H1 (cell line): ENCODE results near the gene PI4KA. TPM values are rescaled to one million over a fixed set of nuclear protein-coding genes. Genes with fewer than 3 reads are reported as not detected.

Experiments
- CTCF ChIA-PET: fragments of 300-600 bp; sonication (Branson Sonifier 250); formaldehyde crosslinking; loops from one replicate; lab custom pipeline; 2021; ENCODE audit not compliant: partially characterized antibody; lab: Charles Lee
- POLR2A ChIA-PET: fragments of 300-600 bp; sonication (Branson Sonifier 250); formaldehyde crosslinking; loops from one replicate; lab custom pipeline; 2021; ENCODE audit warnings: inconsistent platforms; ENCODE audit not compliant: partially characterized antibody; lab: Charles Lee
- DNase-seq, 2 experiments: peaks; one replicate each; pipeline versions ENCODE4 v3.0.0 to v3.0.0-alpha.2; 2010 to 2022; ENCODE audit warnings: low spot score in 2 of 2, low read depth in 1 of 2, mixed read lengths in 1 of 2
- FAIRE-seq: peaks from 2 replicates; lab custom pipeline; 2011; peaks lifted over from hg19 to GRCh38; lab: Jason Lieb, UNC
- H2AFZ ChIP-seq: 2 replicates; pipeline ENCODE4 v1.8.1; 2012; ENCODE audit warnings: low read length, inconsistent platforms
- H2AK5ac ChIP-seq: 2 replicates; pipeline ENCODE4 v1.6.1; 2013; ENCODE audit warnings: low read depth, low read length
- H2BK120ac ChIP-seq: replicated peaks from 2 replicates; pipeline ENCODE3; 2013; ENCODE audit warnings: low read depth, low read length, inconsistent platforms
- H2BK12ac ChIP-seq: 2 replicates; pipeline ENCODE4 v1.6.1; 2013; ENCODE audit warnings: low read depth, low read length
- H2BK15ac ChIP-seq: 2 replicates; pipeline ENCODE4 v1.6.1; 2013; ENCODE audit warnings: low read length
- H2BK20ac ChIP-seq: 2 replicates; pipeline ENCODE4 v1.6.1; 2013; ENCODE audit warnings: low read length
- H2BK5ac ChIP-seq: 2 replicates; pipeline ENCODE4 v1.6.1; 2013; ENCODE audit warnings: low read depth, low read length
- H3K14ac ChIP-seq: 2 replicates; pipeline ENCODE4 v1.6.1; 2013; ENCODE audit warnings: inconsistent platforms; ENCODE audit not compliant: insufficient read length
- H3K18ac ChIP-seq: 2 replicates; pipeline ENCODE4 v1.6.1; 2013; ENCODE audit warnings: low read length; ENCODE audit errors: extremely low read depth
- H3K23ac ChIP-seq: 2 replicates; pipeline ENCODE4 v1.6.1; 2013; ENCODE audit warnings: inconsistent platforms; ENCODE audit not compliant: insufficient read length
- H3K23me2 ChIP-seq: 2 replicates; pipeline ENCODE4 v1.6.1; 2013; ENCODE audit warnings: low read depth, low read length
- H3K27ac ChIP-seq: 2 replicates; pipeline ENCODE4 v1.6.1; 2011; ENCODE audit warnings: low read depth, low read length, inconsistent platforms
- H3K27me3 ChIP-seq, 4 experiments: replicated peaks in 1 of 4; 1 replicate in 1 of 4; 2 replicates in 3 of 4; pipeline versions ENCODE4 v1.6.1 to v1.8.1; 2011 to 2013; ENCODE audit warnings: low read length in 3 of 4, mild to moderate bottlenecking in 3 of 4, inconsistent platforms in 2 of 4, mixed read lengths in 2 of 4, moderate library complexity in 1 of 4; ENCODE audit not compliant: control insufficient read depth in 3 of 4, insufficient read depth in 3 of 4; ENCODE audit errors: extremely low read depth in 1 of 4
- H3K36me3 ChIP-seq, 4 experiments: 2 replicates each; pipeline versions ENCODE4 v1.6.1 to v1.8.1; 2011 to 2013; ENCODE audit warnings: mild to moderate bottlenecking in 4 of 4, low read length in 3 of 4, moderate library complexity in 2 of 4, control low read depth in 1 of 4, inconsistent platforms in 1 of 4; ENCODE audit not compliant: insufficient read depth in 4 of 4, control insufficient read depth in 2 of 4
- H3K4ac ChIP-seq: replicated peaks from 2 replicates; pipeline ENCODE3; 2013; ENCODE audit warnings: low read length, low read depth, mixed read lengths, inconsistent platforms; ENCODE audit not compliant: insufficient read length
- H3K4me1 ChIP-seq, 4 experiments: replicated peaks in 1 of 4; 1 replicate in 1 of 4; 2 replicates in 3 of 4; pipeline versions ENCODE4 v1.6.1 to v1.8.1; 2011 to 2013; ENCODE audit warnings: low read length in 3 of 4, inconsistent platforms in 2 of 4, mixed read lengths in 1 of 4; ENCODE audit not compliant: insufficient read depth in 4 of 4, control insufficient read depth in 3 of 4
- H3K4me2 ChIP-seq, 2 experiments: 2 replicates each; pipeline versions ENCODE4 v1.6.1 to v1.8.1; 2011 to 2013; ENCODE audit warnings: low read depth in 2 of 2, low read length in 2 of 2, control low read depth in 1 of 2, inconsistent platforms in 1 of 2, mild to moderate bottlenecking in 1 of 2; ENCODE audit not compliant: insufficient read depth in 1 of 2
- H3K4me3 ChIP-seq, 4 experiments: fragments of 200-600, 300-600 bp in 1 of 4; sonication (generic), shearing (Covaris generic), sonication (Bioruptor Twin) in 1 of 4; 2 replicates each; pipeline versions ENCODE4 v1.5.1 to v1.8.1; 2011 to 2016; ENCODE audit warnings: low read length in 4 of 4, low read depth in 3 of 4, control low read depth in 2 of 4, inconsistent platforms in 2 of 4, mild to moderate bottlenecking in 2 of 4, mixed read lengths in 1 of 4, moderate library complexity in 1 of 4; ENCODE audit not compliant: insufficient read depth in 2 of 4; ENCODE audit errors: extremely low read depth in 1 of 4
- H3K56ac ChIP-seq: replicated peaks from 2 replicates; pipeline ENCODE3; 2013; ENCODE audit warnings: low read depth, mild to moderate bottlenecking, mixed read lengths, low read length, inconsistent platforms; ENCODE audit not compliant: insufficient read length
- H3K79me1 ChIP-seq: 2 replicates; pipeline ENCODE4 v1.6.1; 2013; ENCODE audit warnings: low read depth, low read length, control low read depth
- H3K79me2 ChIP-seq, 2 experiments: 2 replicates each; pipeline versions ENCODE4 v1.6.1 to v1.8.1; 2012 to 2013; ENCODE audit warnings: low read length in 2 of 2, mild to moderate bottlenecking in 2 of 2, inconsistent platforms in 1 of 2; ENCODE audit not compliant: insufficient read depth in 2 of 2, control insufficient read depth in 1 of 2
- H3K9ac ChIP-seq, 4 experiments: replicated peaks in 1 of 4; 1 replicate in 1 of 4; 2 replicates in 3 of 4; pipeline versions ENCODE4 v1.6.1 to v1.8.1; 2011 to 2013; ENCODE audit warnings: low read depth in 3 of 4, low read length in 3 of 4, control low read depth in 2 of 4, mild to moderate bottlenecking in 2 of 4, moderate library complexity in 2 of 4, inconsistent platforms in 1 of 4; ENCODE audit errors: extremely low read depth in 1 of 4
- H3K9me3 ChIP-seq, 2 experiments: 2 replicates each; pipeline versions ENCODE4 v1.6.1 to v1.8.1; 2012 to 2013; ENCODE audit warnings: mild to moderate bottlenecking in 2 of 2, moderate library complexity in 2 of 2, control low read depth in 1 of 2, inconsistent platforms in 1 of 2, low read depth in 1 of 2, low read length in 1 of 2, mixed read lengths in 1 of 2; ENCODE audit not compliant: insufficient read depth in 2 of 2
- H4K20me1 ChIP-seq, 2 experiments: replicated peaks in 1 of 2; 2 replicates each; pipeline versions ENCODE3 to v1.8.1; 2011 to 2013; ENCODE audit warnings: inconsistent platforms in 2 of 2, low read length in 2 of 2, mild to moderate bottlenecking in 1 of 2; ENCODE audit not compliant: insufficient read depth in 2 of 2, control insufficient read depth in 1 of 2
- H4K5ac ChIP-seq: 2 replicates; pipeline ENCODE4 v1.6.1; 2013; ENCODE audit warnings: low read length, low read depth, mixed read lengths, inconsistent platforms; ENCODE audit not compliant: insufficient read length
- H4K8ac ChIP-seq: 2 replicates; pipeline ENCODE4 v1.8.0; 2013; ENCODE audit warnings: mild to moderate bottlenecking, moderate library complexity, low read length, inconsistent platforms; ENCODE audit not compliant: insufficient read depth; ENCODE audit errors: extremely low read depth
- H4K91ac ChIP-seq: replicated peaks from 2 replicates; pipeline ENCODE3; 2013; ENCODE audit warnings: low read length, mixed read lengths, inconsistent platforms; ENCODE audit not compliant: insufficient read length
- CHD1 ChIP-seq: IDR thresholded peaks from 2 replicates; pipeline ENCODE4 v1.6.1; 2012; ENCODE audit warnings: low read depth, low read length, improper control_type of control experiment
- CREB1 ChIP-seq: IDR thresholded peaks from 2 replicates; pipeline ENCODE4 v1.6.1; 2012; ENCODE audit warnings: inconsistent platforms
- NANOG ChIP-seq: IDR thresholded peaks from 2 replicates; pipeline ENCODE4 v1.6.1; 2011; ENCODE audit warnings: low read length, low read depth, mild to moderate bottlenecking, inconsistent platforms; ENCODE audit not compliant: insufficient read depth, poor library complexity, severe bottlenecking
- RBBP5 ChIP-seq: IDR thresholded peaks from 2 replicates; pipeline ENCODE4 v1.7.1; 2012; ENCODE audit warnings: low read depth, mild to moderate bottlenecking, inconsistent platforms, low read length, moderate library complexity, borderline replicate concordance
- SIX5 ChIP-seq: IDR thresholded peaks from 2 replicates; pipeline ENCODE4 v1.6.1; 2011; ENCODE audit warnings: mild to moderate bottlenecking, low read depth, low read length
- TAF7 ChIP-seq: optimal IDR thresholded peaks from 2 replicates; pipeline ENCODE3; 2011; ENCODE audit warnings: low read depth, mild to moderate bottlenecking, inconsistent platforms, low read length, moderate library complexity, borderline replicate concordance
- TCF12 ChIP-seq: IDR thresholded peaks from 2 replicates; pipeline ENCODE4 v1.6.1; 2011; ENCODE audit warnings: low read depth, mild to moderate bottlenecking, low read length
- TEAD4 ChIP-seq: IDR thresholded peaks from 2 replicates; pipeline ENCODE4 v1.6.1; 2012; ENCODE audit warnings: low read depth, low read length, inconsistent platforms, mixed read lengths
- WGBS, 2 experiments: shearing (Covaris generic) in 1 of 2; methylation state at CpG; one replicate each; pipeline versions ENCODE4 v1.1.6 to v1.1.7; 2013 to 2015; ENCODE audit warnings: low lambda C conversion rate in 2 of 2, mixed read lengths in 2 of 2, inconsistent platforms in 1 of 2, low coverage in 1 of 2, missing lambda C conversion rate in 1 of 2; ENCODE audit not compliant: insufficient replicate concordance in 2 of 2, insufficient coverage in 1 of 2, insufficient read length in 1 of 2; ENCODE audit errors: extremely low coverage in 1 of 2, missing lambda C conversion rate in 1 of 2; 5-methylcytosine and 5-hydroxymethylcytosine counted together
- polyA plus RNA-seq, 7 experiments: library from polyadenylated mRNA; depleted of rRNA in 3 of 7; stranded (reverse) in 5 of 7; unstranded in 2 of 7; fragments of >200 nt in 5 of 7; fragments of 200-250 nt in 2 of 7; gene quantifications; 1 replicate in 5 of 7; 2 replicates in 1 of 7; 4 replicates in 1 of 7; pipeline versions ENCODE4 v1.2.1 to v1.2.3, GENCODE V29; 2011 to 2013; ENCODE audit warnings: missing spikeins in 2 of 7, mixed read lengths in 2 of 7
- total RNA-seq: library from RNA; stranded (reverse); fragmentation: NEBNext Ultra II Directional; extraction: Animal tissue kit (Norgen Biotek cat#: 25700); gene quantifications from 2 replicates; pipeline ENCODE4 v1.2.1, GENCODE V29; 2021

The PI4KA gene
- total and polyA plus RNA-seq, 2 of the 8 experiments (the other 6 are each of a cell fraction or from before 2014, with no cell fraction given) = 22.5 to 37.7 TPM

DNA sequence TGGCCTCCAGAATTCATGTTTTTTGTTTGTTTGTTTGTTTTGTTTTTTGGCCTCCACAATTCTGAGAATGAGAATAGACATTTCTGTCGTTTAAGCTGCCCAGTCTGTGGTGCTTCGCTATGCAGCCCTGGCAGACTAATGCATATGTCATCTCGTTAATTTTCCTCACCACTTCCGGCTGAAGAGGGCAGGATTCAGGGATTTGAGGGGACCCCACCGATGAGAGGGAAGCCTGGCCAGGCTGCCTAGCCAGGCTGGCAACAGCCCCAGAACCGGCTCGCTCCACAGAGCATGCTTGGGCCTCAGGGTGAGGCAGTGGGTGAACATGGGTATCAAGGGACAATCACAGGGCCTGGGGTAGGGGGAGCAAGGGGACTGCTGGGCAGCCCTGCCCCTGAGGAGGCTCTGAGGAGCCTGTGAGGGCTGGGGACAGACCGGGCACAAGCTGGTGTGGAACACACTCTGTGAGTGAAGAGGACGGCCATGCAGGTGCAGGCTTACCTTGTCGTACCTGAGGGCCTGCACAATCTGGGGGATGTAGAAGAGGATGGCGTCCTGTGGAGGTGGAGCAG is 132.5 kb downstream of the PI4KA start:
- no peaks in the 10 kb centered on the region for H3K79me1 ChIP-seq
- no peak for DNase-seq
- no peak overlapping the region for H3K27ac ChIP-seq
- no peak overlapping the region for H3K18ac ChIP-seq
- H3K4ac ChIP-seq = no peak overlapping the region
- H3K4me2 ChIP-seq = no peak overlapping the region
- H3K27me3 ChIP-seq = no peaks in the 10 kb centered on the region
- TF ChIP-seq CHD1 (no peak), SIX5 (no peak), TAF7 (no peak), RBBP5 (no peak), CREB1 (no peak), TCF12 (no peak), TEAD4 (no peak), NANOG (no peak)
- no peak overlapping the region for H3K14ac ChIP-seq
- H3K79me2 ChIP-seq = no peaks in the 10 kb centered on the region
- no peaks in the 10 kb centered on the region for H3K9me3 ChIP-seq
- no peak overlapping the region for H4K5ac ChIP-seq
- ChIA-PET POLR2A (no interaction called here), CTCF (interaction anchor here (0.8 to 1.2 kb wide), 2 partner anchors 16 to 25 kb away, joined by 3 to 4 read pairs; no protein-coding TSS in a partner anchor)
- no peak overlapping the region for H3K4me3 ChIP-seq
- H2BK20ac ChIP-seq = no peak overlapping the region
- WGBS, 2 experiments = 93% methylated on average over 11 of the region's 11 CpGs; no CpG with 5 or more reads in 1 of the 2 experiments
- no peak overlapping the region for H4K91ac ChIP-seq
- H3K23me2 ChIP-seq = no peaks in the 10 kb centered on the region; the same call in 1 of the 2 replicates
- peaks cover 0 to 2% of the 10 kb centered on the region in 2 experiments for H4K20me1 ChIP-seq
- no peak overlapping the region for H2AFZ ChIP-seq
- no peaks in the 10 kb centered on the region for H3K4me1 ChIP-seq
- H2AK5ac ChIP-seq = no peak overlapping the region
- H3K9ac ChIP-seq = no peak overlapping the region
- no peak overlapping the region for H2BK15ac ChIP-seq
- H3K23ac ChIP-seq = no peak overlapping the region
- H2BK5ac ChIP-seq = no peak overlapping the region
- peaks cover 0 to 3% (median under 1%) of the 10 kb centered on the region in 4 experiments; a peak in 2 of 8 replicates for H3K36me3 ChIP-seq
- no peak overlapping the region for H2BK120ac ChIP-seq
- no peak overlapping the region for H4K8ac ChIP-seq
- no peak overlapping the region for H3K56ac ChIP-seq
- no peak overlapping the region for H2BK12ac ChIP-seq
- FAIRE-seq = no peak
